IPS-NIHi7 (cell line): ENCODE measurements around the gene HS3ST6.
"Not testable (repeated sequence)": the region's sequence is repeated elsewhere in the genome, so short reads cannot be mapped to it uniquely, and the experiment has no call there.

Source experiments
- DNase-seq: peaks from one replicate; pipeline ENCODE4 v3.0.0; 2012; ENCODE audit warnings: mixed read lengths; ENCODE audit errors: extremely low spot score

HS3ST6 gene

GRCh38 chr16:1946495-1947368, 28.5 kb upstream of the HS3ST6 start:
- no peak for DNase-seq

DNA sequence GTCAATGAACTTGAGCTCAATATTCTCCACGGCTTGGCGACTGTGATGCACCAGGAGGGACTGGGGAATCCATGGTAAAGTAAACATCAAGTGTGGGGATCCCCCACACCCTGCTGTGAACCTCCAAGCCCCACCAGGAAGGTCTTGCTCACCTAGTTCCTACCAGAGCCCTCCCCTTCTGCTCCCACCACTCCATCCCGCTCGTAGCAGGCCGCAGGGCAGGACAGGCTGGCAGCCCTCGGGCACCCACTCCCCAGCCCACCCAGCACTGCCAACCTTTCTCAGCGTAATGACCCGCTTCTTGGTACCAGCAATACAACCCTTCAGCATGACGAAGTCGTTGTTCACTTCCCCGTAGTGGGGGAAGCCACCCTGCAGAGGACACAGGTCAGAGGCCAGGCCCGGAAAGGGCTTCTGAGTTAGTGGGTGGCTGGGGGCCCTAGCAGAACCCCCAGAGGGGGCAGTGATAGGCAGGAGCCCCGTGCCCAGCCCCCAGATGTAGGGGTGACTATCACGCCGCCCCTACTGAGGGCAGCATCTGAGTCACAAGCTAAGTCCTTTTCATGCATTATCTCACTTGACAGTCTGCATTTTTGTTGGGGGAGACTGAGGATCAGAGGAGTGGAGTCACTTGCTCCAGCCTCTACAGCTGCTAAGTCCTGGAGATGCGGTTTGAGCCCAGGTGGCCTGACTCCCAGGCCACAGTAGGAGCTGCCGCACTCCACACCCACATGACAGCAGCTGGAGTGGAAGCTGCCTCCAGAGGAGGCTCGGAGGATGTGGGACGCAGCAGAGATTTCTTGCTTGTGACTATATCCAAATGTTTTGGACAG, 27.6 kb upstream of the HS3ST6 start:
- DNase-seq = no peak

- DNase-seq = no peak
These were observed 26.5 kb upstream of the HS3ST6 start for GRCh38 chr16:1944612-1945199.

GRCh38 chr16:1942810-1943726, 24.9 kb upstream of the HS3ST6 start, which contains the start of gene MSRB1:
Gene MSRB1, minus strand, starts transcription at chr16:1943199. Its CDS starts 43 bp downstream, at chr16:1943156.
- DNase-seq = peak; percentile 100

- DNase-seq = no peak
These were observed 24.0 kb upstream of the HS3ST6 start for GRCh38 chr16:1942047-1942809.

- no peak for DNase-seq
These were observed 23.2 kb upstream of the HS3ST6 start for GRCh38 chr16:1941162-1942046.

- DNase-seq = no peak
These were observed 22.3 kb upstream of the HS3ST6 start for GRCh38 chr16:1940273-1941161.

GRCh38 chr16:1939833-1940232, 21.6 kb upstream of the HS3ST6 start:
- not testable (repeated sequence) for DNase-seq

DNA sequence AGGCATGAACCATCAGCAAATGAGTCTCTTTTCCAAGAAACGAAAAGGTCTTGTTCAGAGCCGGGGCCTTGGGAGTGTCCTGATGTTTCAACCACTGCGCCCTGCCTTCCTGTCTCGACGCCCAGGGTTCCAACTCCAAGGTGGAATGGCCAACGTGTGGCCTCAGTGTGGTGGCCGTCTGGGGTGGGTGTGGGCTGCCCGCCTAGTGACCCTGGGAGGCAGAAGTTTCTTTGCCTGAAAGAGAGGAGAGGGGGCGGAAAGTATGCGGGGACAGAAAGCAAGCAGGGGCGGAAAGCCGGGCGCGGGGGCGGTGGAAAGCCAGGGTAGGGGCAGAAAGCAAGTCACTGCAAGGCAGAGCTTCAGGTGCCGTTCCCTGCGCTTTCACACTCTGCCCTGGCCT, 20.7 kb upstream of the HS3ST6 start:
- no peak for DNase-seq

- DNase-seq = no peak
These were observed 20.1 kb upstream of the HS3ST6 start for GRCh38 chr16:1938316-1938715.

GRCh38 chr16:1936945-1937479, 18.8 kb upstream of the HS3ST6 start:
- no peak for DNase-seq

- no peak for DNase-seq
These were observed 15.0 kb upstream of the HS3ST6 start for GRCh38 chr16:1933097-1933661.

DNA sequence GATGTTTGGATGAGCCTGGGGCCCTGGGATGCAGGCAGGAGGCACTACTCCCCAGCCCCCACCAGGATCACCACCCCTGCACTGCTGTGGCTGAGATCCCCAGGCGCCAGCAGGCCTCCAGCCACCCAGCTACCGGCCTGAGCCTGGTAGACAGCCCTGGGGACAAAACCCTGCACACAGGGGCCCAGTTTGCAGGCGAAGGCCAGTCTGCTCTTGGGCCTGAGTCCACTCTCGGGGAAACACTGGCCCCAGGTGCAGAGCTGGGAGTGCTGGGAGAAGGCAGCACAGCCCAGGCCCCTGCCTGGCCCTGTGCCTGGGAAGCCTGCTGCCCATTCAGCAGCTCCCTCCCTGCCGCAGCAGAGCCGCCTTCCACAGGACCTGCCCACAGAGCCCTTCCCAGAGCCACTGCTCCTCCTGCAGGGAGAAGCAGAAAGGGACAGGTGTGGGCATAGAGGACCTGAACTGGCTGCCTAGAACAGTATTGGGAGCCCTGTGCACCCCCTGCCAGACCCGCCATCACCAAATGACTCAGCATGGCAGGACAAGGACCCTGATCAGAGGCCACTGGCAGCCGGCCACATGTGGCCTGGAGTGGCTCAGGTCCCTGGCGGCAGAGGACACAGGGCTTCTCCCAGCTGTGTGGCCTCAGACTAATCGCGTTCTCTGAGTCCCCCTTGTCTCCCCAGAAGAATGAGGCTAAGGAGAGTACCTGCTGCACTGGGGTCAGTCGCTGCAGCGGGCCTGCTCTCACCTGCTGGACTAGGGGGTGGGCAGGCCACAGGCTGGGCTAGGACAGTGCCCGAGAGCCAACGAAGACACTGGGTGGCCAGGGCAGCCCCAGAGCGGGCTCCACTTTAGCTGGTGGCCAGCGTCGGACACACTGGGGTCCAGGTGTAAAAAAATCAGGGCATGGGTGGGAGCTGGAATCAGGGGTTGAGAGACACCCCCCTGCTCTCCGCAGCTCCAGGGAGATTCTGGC, 14.1 kb upstream of the HS3ST6 start:
- no peak for DNase-seq

DNA sequence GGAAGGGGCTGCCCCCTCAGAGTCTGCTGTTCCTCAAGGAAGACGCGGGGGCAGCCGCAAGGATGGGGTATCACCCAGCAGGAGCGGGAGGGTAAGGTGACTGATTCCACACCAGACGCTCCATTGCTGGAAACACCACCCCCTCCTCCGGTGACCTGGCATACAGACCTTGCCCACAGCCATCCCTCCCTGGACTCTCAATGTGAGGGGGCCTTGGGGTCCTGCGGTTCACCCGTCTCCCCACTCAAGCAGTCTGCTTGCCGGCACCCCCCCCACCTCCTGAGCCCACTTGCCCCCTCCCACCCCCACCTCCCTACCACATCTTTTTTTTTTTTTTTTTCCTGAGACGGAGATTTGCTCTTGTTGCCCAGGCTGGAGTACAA, 12.1 kb upstream of the HS3ST6 start:
- no peak for DNase-seq

- DNase-seq = peak; percentile 92
These were observed 11.5 kb upstream of the HS3ST6 start for GRCh38 chr16:1929578-1930337.

GRCh38 chr16:1929105-1929504, 10.9 kb upstream of the HS3ST6 start:
- DNase-seq = no peak
